Right lobe of liver (tissue), 4 donors: ENCODE measurements around the gene FSTL4.

Source experiments
- CTCF ChIP-seq, 4 donors: fragments of 200-600 bp in 3 of 4; fragments of 450-650 bp in 1 of 4; IDR thresholded peaks; one replicate each; pipeline versions ENCODE4 v1.5.1 to v1.8.0; 2016 to 2022; ENCODE audit warnings: antibody characterized with exemption in 4 of 4, mild to moderate bottlenecking in 2 of 4
- POLR2A ChIP-seq: fragments of 450-650 bp; IDR thresholded peaks from one replicate; pipeline ENCODE4 v1.6.1; 2017; ENCODE audit warnings: antibody characterized with exemption, mild to moderate bottlenecking
- donor health status: DM: no; HTN: no; CAD: no.
- donor health status: DM: no; HTN: no; CAD: no.
- donor health status: DM: no; HTN: yes; CAD: no.

- no peak for TF ChIP-seq CTCF (IDR thresholded peaks at IDR 0.05)
- no peak for TF ChIP-seq POLR2A
These were observed 375.8 kb downstream of the FSTL4 start for GRCh38 chr5:133236541-133236951.
